C4-2B (cell line): ENCODE measurements around the gene TRMO.

Experiments used
- H3K27ac ChIP-seq: fragments of 450-650 bp; 2 replicates; pipeline ENCODE4 v1.5.1; 2017
- ZFX ChIP-seq: fragments of 450-650 bp; IDR thresholded peaks from 2 replicates; pipeline ENCODE4 v1.6.1; 2017
- TF ChIP-seq, protein P1 (sequence below): fragments of 450-650 bp; conservative IDR thresholded peaks from 2 replicates; pipeline ENCODE4 v1.5.1; 2017; ENCODE audit warnings: mild to moderate bottlenecking

Gene TRMO

GRCh38 chr9:97859346-97859745 is 63.0 kb downstream of the TRMO start:
- TF ChIP-seq, protein P1, sequence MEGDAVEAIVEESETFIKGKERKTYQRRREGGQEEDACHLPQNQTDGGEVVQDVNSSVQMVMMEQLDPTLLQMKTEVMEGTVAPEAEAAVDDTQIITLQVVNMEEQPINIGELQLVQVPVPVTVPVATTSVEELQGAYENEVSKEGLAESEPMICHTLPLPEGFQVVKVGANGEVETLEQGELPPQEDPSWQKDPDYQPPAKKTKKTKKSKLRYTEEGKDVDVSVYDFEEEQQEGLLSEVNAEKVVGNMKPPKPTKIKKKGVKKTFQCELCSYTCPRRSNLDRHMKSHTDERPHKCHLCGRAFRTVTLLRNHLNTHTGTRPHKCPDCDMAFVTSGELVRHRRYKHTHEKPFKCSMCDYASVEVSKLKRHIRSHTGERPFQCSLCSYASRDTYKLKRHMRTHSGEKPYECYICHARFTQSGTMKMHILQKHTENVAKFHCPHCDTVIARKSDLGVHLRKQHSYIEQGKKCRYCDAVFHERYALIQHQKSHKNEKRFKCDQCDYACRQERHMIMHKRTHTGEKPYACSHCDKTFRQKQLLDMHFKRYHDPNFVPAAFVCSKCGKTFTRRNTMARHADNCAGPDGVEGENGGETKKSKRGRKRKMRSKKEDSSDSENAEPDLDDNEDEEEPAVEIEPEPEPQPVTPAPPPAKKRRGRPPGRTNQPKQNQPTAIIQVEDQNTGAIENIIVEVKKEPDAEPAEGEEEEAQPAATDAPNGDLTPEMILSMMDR: no peak
- no peak for TF ChIP-seq ZFX
- H3K27ac ChIP-seq: no peak overlapping the region

GRCh38 chr9:97858826-97859225 is 63.5 kb downstream of the TRMO start:
- TF ChIP-seq, protein P1: no peak
- no peak for TF ChIP-seq ZFX
- no peak overlapping the region for H3K27ac ChIP-seq

DNA sequence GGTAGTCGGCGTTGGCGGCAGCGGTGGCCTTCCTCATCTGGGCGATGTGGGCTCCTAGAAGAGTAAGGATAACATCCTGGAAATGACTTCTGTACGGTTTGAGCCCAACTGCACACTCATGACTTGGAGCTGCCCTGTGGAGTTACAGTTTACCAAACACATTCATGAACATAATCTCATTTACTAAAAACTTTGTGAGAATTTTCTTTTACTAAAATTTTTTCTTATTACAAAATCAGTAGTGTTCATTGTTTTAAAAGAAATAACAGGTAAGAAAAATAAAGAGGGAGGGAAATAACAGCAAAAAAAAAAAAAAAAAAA is 63.9 kb downstream of the TRMO start:
- no peak overlapping the region for H3K27ac ChIP-seq
- TF ChIP-seq, protein P1: no peak
- no peak for TF ChIP-seq ZFX

DNA sequence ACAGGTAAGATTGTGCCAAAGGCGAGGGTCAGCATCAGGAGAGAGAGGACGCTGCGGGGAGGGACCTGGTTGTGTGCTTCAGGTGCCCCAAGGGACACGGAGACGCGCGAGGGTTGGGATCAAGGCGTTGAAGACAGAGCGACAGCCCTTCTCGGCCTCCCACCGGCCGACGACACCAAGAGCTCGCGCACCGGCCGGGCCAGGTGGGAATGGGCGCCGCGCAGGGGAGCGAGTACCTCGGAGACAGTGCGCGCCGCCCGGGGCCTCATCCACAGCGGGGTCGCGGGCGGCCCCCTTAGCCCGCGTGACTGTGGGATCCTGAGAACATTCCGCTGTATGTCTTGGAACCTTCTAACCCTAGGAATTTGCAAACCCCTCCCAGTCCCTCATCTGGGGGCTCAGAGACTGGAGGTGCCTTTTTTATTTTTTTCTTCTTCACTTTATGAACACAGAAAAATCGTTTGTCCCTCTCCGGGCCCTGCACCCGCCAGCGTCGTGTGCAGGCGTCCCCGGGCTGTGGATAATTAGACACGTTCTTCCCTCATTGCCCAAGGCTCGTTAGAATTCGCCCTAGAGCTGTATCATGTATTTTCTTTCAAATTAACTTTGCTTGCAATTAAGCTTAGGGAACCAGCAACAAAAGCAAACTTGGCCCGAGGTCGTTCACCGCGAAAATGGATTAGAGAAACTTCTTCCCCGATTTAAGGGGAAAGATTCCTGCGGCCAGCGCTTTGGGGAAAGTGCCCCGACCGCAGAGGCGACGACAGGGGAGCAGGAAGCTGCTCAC is 64.5 kb downstream of the TRMO start:
- no peak overlapping the region for H3K27ac ChIP-seq
- no peak for TF ChIP-seq ZFX
- TF ChIP-seq, protein P1: no peak

DNA sequence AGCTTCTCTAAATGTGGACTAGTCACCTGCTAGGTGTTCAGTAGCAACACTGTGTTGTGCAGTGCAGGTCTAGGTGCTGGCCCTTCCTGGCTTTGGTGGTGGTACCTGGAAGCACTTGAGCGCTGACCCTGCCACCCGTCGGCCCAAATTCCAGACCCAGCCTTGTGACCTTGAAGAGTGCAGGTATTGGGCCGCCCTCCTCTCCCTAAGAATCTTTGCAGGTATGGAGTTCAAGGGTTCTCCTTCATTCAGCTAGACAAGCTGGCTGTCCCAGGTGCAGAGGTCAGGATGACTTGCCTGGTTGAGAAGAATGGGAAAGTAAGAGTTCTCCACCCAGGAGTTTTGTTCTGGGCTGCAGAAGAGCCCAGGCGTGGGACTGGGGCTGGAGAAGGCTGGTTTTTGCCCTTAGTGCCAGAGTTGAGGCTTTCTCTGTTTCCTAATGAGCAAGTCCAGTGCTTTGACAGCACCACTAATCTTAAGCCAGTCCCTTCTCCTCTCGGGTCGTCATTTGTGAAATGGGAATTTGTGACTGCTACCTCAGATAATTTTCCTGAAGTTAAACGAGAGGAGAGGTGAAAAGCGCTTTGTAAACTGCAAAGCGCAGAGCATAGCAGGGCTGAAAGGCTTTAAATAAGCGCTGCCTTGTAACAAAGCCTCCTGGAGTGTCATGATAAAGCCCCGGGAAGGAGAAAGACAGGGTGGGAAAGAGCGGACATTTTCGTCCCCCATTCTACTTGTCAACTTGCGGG is 65.3 kb downstream of the TRMO start:
- no peak for TF ChIP-seq ZFX
- TF ChIP-seq, protein P1: no peak
- H3K27ac ChIP-seq: no peak overlapping the region

- no peak for TF ChIP-seq ZFX
- TF ChIP-seq, protein P1: no peak
- no peak overlapping the region for H3K27ac ChIP-seq
These were observed 66.4 kb downstream of the TRMO start for GRCh38 chr9:97855899-97856298.

- TF ChIP-seq, protein P1: no peak
- no peak for TF ChIP-seq ZFX
- no peak overlapping the region for H3K27ac ChIP-seq
These were observed 66.8 kb downstream of the TRMO start for GRCh38 chr9:97855486-97855875.
